SK-N-SH treated with all-trans-retinoic acid at 6 μM for 48 hours (cell line): ENCODE measurements around the gene UTS2B.

ENCODE experiments used
- ARNTL ChIP-seq: fragments of 450-650 bp; formaldehyde crosslinking; IDR thresholded peaks from 2 replicates; pipeline ENCODE4 v1.5.0; 2020; ENCODE audit warnings: low read depth, mild to moderate bottlenecking, moderate library complexity, borderline replicate concordance
- BACH2 ChIP-seq: fragments of 250-450 bp; sonication (Bioruptor Pico); IDR thresholded peaks from 2 replicates; pipeline ENCODE4 v1.9.0; 2021; ENCODE audit warnings: mild to moderate bottlenecking, borderline replicate concordance
- CSDC2 ChIP-seq: fragments of 250-450 bp; sonication (Bioruptor Pico); IDR thresholded peaks from 2 replicates; pipeline ENCODE4 v1.5.0; 2020; ENCODE audit warnings: mild to moderate bottlenecking, moderate library complexity
- CSRNP3 ChIP-seq: fragments of 250-450 bp; sonication (Bioruptor Pico); IDR thresholded peaks from 2 replicates; pipeline ENCODE4 v1.5.1; 2021; ENCODE audit warnings: mild to moderate bottlenecking, moderate library complexity
- RARB ChIP-seq: fragments of 250-450 bp; sonication (Bioruptor Pico); IDR thresholded peaks from 2 replicates; pipeline ENCODE4 v1.8.0; 2021; ENCODE audit warnings: mild to moderate bottlenecking, moderate library complexity
- TSHZ2 ChIP-seq: fragments of 250-450 bp; sonication (Bioruptor Pico); IDR thresholded peaks from 2 replicates; pipeline ENCODE4 v1.5.0; 2020; ENCODE audit warnings: mild to moderate bottlenecking, moderate library complexity
- ZFP3 ChIP-seq: fragments of 250-450 bp; sonication (Bioruptor Pico); IDR thresholded peaks from 2 replicates; pipeline ENCODE4 v1.5.0; 2020; ENCODE audit warnings: mild to moderate bottlenecking, moderate library complexity
- ZFP30 ChIP-seq: fragments of 450-650 bp; formaldehyde crosslinking; IDR thresholded peaks from 2 replicates; pipeline ENCODE4 v1.5.0; 2022; ENCODE audit warnings: mild to moderate bottlenecking, moderate library complexity
- ZNF70 ChIP-seq: fragments of 450-650 bp; formaldehyde crosslinking; IDR thresholded peaks from 2 replicates; pipeline ENCODE4 v1.5.0; 2020; ENCODE audit warnings: mild to moderate bottlenecking, moderate library complexity
- ZNF8 ChIP-seq: fragments of 450-650 bp; formaldehyde crosslinking; IDR thresholded peaks from 2 replicates; pipeline ENCODE4 v1.5.0; 2020; ENCODE audit warnings: mild to moderate bottlenecking, moderate library complexity

GRCh38 chr3:191343913-191344312 lies 13.6 kb upstream of the UTS2B start:
- TF ChIP-seq TSHZ2 (no peak), ZNF70 (CRISPR knock-in tag) (no peak), ZFP30 (CRISPR knock-in tag) (no peak), CSDC2 (CRISPR knock-in tag) (no peak), CSRNP3 (no peak), ZFP3 (no peak), ARNTL (CRISPR knock-in tag) (no peak), ZNF8 (CRISPR knock-in tag) (no peak), RARB (CRISPR knock-in tag) (no peak), BACH2 (CRISPR knock-in tag) (no peak)
